H1 (cell line): ENCODE data around the gene ZWILCH. TPM values are rescaled to one million over a fixed set of nuclear protein-coding genes. Genes with fewer than 3 reads are reported as not detected.

Experiments
- CHD7 ChIP-seq: fragments of 300-600 bp; sonication (generic); IDR thresholded peaks from 2 replicates; pipeline ENCODE4 v1.7.1; 2012; ENCODE audit warnings: low read length, moderate library complexity, mild to moderate bottlenecking, inconsistent platforms; ENCODE audit not compliant: insufficient replicate concordance
- E2F6 ChIP-seq: IDR thresholded peaks from 2 replicates; pipeline ENCODE4 v1.6.1; 2012; ENCODE audit warnings: inconsistent platforms
- POLR2AphosphoS5 ChIP-seq: IDR thresholded peaks from 2 replicates; pipeline ENCODE4 v1.6.1; 2011; ENCODE audit warnings: low read depth, low read length
- USF2 ChIP-seq: IDR thresholded peaks from 2 replicates; pipeline ENCODE4 v1.6.1; 2011; ENCODE audit warnings: low read length, improper control_type of control experiment
- polyA plus RNA-seq, 7 experiments: library from polyadenylated mRNA; depleted of rRNA in 3 of 7; stranded (reverse) in 5 of 7; unstranded in 2 of 7; fragments of >200 nt in 5 of 7; fragments of 200-250 nt in 2 of 7; gene quantifications; 1 replicate in 5 of 7; 2 replicates in 1 of 7; 4 replicates in 1 of 7; pipeline versions ENCODE4 v1.2.1 to v1.2.3, GENCODE V29; 2011 to 2013; ENCODE audit warnings: missing spikeins in 2 of 7, mixed read lengths in 2 of 7
- total RNA-seq: library from RNA; stranded (reverse); fragmentation: NEBNext Ultra II Directional; extraction: Animal tissue kit (Norgen Biotek cat#: 25700); gene quantifications from 2 replicates; pipeline ENCODE4 v1.2.1, GENCODE V29; 2021

ZWILCH gene
- total and polyA plus RNA-seq, 2 of the 8 experiments (the other 6 are each of a cell fraction or from before 2014, with no cell fraction given), result 18.1 to 61.5 TPM

GRCh38 chr15:66488525-66488924 is 16.6 kb upstream of the ZWILCH start (continued):
- TF ChIP-seq USF2, result no peak
- TF ChIP-seq E2F6, result no peak
- TF ChIP-seq CHD7, result no peak
- TF ChIP-seq POLR2AphosphoS5, result no peak
- TF ChIP-seq, all 59 proteins: peak for 0
